GM21717 (cell line): ENCODE measurements around the gene CCNE1.

Experiments
- ATAC-seq: cut with Tn5 transposase; IDR thresholded peaks from one replicate; pipeline ENCODE4 v1.9.1; 2021; ENCODE audit warnings: mild to moderate bottlenecking, moderate library complexity; ENCODE audit not compliant: unreplicated experiment

The CCNE1 gene

DNA sequence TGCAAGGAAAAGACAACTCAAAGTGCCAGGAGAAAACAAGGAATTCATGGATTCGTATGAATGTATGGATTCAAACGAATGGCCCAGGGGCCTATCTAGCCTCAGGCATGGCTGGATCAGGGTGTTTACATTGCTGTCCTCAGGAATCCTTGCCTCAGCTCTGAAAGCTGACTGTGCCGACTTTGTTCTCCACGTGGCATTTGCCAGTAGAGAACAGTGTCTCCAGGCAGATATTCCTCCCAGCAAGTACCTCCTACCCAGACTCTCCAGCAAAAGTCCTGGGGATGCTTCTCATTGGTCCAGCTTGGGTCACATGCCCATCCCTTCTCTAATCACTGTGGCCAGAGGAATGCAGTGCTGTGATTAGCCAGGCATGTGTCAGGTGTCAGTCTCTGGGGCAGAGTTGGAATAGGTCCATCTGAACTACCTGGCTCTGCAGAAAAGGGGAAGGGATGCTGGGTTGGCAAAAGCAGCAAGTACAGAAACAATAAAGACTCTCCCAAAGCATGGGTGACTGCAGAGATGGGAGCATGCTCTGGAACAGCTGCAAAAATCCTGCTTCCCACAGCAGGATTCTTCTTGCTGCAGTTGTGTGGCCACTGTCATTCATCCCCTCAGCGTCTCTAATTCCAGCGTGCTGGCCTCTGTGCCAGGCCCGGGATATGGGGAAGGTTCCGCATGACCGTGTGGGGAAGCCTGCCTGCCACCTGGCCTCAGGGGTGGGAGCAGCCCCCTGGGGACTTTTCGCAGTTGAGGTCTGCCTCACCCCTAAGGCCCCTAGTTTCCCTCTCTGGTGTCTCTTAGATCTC, 30.0 kb downstream of the CCNE1 start:
- ATAC-seq = no peak

DNA sequence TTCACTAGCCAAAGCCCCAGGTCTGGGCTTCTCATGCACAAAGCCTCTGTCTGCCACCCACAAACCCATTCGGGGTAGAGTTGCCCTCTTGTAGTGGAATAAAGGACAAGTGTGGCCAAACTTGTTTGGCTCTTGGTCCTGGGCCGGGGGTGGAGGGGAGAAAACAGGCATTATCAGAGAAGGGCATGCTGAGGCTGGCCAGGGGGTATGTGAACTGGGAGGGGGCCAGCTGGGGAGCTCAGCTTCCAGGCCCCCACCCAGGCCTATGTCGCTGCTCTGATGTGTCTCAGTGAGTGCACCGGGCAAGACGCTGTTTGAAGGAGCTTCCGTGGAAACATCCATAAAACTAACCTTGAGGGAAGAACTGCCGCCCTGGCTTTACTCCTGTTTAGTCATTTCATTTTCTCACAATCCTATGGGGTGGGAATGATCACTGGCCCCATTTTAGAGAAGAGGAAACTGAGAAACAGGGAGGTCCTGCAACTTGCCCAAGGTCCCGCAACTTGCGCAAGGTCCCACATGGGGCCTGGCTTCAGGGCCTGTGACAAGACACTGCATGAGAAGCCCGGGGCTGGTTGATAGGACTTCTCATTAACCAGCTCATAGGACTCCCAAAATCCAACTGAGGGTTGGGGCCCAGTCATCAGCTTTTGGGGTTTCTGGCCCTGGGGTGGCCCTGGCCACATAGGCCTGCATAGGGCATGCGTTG, 30.8 kb downstream of the CCNE1 start:
- no peak for ATAC-seq

DNA sequence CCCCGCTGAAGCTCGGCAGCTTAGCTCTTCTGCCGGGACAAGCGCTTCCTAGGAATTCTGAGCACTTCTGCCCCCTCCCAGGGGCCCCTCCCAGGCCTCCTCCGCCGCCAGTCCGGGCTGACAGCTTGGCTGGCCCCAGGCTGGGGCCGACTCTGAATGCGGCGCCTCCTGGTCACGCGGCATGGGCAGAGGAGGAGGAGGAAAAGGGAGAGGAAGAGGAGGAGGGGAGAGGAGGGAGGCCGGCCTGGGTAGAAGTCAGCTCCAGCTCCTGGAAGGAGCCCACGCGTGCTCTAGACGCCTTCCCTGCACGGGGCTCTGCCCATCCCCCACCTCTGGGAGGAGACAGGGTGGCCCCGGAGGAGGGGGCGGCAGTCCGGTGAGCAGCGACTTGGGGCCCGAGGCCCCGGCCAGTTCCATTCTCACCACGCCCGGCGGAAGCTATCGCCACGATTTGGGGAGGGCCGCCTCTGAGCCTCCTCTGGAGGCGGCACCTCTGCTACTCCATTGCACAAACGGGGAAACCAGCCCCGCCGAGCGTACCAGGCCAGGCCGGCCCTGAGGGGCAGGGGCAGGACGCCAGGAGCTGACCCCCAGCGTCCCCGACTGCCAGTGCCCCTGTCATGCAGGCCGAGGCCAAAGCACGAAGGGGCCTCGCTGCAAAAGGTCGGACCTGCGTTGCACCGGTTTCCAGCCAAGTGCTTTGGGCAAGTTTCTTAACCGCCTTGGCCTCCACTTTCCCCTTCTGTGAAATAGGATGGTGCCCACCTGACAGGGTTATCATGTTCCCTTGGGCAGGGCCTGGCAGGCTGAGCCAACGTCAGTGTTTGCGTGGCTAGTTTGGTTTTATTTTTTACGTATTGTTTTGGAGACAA, 31.6 kb downstream of the CCNE1 start:
- ATAC-seq = no peak

DNA sequence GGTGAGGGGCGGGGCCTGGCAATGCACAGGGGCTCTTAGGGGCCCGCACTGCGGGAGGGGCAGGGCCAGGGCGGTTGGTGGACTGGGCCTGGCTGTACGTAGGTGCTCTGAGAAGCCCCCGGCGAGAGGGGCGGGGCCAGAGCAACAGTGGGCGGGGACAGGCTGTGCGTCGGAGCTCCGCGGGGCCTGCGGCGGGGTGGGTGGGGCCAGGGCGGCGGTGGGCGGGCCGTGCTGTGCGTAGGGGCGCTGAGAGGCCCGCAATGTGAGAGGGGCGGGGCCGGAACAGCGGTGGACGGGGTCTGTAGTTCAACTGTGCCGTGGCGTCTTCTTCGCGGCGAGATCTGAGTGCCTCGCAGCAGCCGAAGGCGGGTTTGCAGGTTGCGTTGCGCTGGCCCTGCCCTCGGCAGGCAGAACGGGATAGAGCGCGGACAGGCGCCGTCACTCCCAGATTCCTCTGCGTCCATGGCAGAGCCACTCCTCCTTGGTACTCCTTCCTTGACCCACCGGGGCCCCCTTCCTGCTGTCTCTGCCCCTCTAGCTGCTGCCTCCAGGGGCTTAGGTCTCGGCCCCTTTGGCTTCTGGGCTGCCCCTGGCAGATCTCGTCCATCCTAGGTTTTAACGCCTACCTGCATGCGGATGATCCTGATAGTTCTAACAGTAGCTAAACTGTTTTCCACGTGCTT, 33.2 kb downstream of the CCNE1 start:
- peak; percentile 59 for ATAC-seq

DNA sequence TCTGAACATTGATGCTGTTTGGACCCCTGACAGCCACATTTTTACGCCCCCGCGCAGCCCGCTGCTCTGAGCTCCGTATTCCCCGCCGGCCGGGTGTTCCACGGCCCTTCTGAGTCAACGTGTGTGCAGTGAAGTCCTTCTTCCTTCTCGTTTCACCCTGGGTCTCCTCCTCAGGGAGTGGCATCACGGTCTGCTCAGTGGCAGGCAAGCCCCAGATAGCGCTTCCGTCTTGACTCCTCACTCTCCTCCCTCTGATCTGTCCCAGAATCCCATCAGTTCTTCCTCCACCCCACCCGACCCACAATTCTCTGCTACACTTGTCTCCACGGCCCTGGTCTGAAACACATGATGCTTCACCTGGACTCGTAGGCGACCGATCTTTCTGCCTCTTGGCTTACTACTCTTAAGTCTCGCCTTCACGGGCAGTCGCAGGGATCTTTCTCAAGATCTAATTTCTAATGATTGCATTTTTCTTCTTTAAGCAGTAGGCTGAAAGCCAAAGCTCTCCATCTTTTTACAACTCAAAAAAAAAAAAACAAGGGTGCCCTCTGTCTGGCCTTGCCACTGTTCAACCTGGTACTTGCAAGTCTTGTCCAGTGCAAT, 33.9 kb downstream of the CCNE1 start:
- ATAC-seq = peak; percentile 1

DNA sequence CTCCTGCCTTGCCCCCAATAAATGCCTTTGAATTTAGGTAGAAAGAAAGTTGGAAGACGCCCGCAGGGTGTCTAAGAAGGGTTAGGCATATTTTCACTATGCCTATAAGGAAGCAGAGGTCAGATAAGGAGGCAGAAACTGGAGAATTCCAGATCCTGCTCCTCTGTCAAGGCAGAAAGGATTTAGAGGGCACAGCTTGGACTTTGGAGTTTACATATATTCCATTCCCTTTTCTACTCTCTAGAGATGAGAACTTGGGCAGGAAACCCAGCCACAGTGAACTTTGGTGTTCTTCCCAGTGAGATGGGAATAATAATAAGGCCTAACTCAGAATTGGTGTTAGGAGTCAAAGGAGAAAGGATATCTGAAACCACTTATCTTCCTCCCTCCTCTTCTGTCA, 37.4 kb downstream of the CCNE1 start:
- no peak for ATAC-seq

DNA sequence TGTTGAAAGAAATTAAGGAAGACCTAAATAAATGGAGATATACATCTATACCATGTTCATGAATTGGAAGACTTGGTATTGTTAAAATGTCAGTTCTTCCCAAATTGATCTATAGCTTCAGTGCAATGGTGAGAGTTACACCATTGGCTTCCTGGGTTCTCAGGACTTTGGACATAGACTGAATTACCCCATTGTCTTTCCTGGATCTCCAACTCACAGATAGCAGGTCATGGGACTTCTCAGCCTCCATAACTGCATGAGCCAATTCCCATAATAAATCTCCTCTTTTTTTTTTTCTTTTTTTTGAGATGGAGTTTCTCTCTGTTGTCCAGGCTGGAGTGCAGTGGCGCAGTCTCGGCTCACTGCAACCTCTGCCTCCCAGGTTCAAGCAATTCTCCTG, 38.7 kb downstream of the CCNE1 start:
- ATAC-seq = no peak

DNA sequence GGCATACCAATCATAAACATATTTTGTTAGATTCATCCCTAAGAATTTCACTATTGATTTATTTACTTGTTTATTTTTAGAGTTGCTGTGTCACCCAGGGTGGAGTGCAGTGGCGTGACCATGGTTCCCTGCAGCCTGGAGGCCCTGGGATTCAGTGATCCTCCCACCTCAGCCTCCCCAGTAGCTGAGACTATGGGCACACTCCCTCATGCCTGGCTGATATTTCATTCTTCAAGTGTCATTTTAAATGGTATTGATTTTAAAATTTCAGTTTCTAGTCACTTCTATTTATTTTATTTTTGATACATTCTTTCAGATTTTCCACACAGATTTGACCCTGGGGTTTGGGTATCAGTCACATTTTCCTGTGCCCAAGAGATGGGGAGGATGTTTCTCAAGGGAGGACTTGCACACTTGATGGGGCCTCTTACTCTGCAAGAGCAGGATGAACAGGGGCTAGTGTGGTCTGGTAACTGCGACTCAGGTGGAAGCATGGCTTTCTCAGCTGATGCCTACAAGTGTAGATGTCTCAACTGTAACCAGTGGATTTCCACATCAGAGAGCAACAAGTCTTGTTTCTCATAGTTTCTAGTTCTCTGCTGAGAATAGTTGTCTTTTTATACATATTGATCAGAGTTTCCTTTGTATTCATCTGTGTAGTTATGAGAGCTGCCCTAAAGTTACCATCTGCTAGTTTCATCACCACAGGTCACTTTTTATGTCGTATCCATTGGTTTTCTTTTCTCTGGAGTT, 40.2 kb downstream of the CCNE1 start:
- peak; percentile 61 for ATAC-seq

DNA sequence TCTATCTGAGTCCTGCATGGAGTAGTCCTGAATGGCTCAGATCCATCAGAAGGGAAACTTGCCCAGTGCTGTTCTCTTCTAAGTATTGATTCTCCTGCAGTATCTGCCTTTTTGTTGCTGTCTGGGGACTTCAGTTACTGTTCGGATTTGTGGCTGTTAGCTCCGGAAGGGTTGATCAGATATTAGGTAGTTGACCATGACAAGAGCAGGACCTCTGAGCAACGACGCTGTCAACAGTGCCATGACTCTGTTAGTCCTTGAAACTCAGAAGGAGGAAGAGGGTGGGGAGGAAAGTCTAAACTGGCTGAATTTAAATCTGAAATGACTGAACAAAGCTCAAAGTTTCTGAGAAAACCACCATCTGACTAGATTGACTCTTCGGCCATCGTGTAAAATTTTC, 42.2 kb downstream of the CCNE1 start:
- ATAC-seq = no peak

DNA sequence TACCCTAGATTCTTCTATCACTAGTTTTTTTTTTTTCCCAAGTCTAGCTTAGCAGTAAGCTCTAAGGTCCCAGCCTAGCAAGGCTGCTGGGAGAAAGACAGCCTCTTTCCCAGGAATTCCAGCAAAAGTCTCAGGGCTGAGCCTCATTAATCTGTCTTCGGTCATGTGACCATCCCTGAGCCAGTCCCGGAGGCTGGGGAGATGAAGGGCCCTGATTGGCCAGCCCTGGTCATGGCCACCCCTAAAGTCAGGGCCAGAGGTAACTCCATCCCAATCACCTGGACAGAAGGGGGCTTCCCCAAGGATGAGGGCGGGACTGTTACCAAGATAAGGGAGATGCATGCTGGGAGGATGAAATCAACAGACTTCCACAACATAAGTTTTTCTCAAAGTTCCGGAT, 43.3 kb downstream of the CCNE1 start:
- ATAC-seq = no peak

DNA sequence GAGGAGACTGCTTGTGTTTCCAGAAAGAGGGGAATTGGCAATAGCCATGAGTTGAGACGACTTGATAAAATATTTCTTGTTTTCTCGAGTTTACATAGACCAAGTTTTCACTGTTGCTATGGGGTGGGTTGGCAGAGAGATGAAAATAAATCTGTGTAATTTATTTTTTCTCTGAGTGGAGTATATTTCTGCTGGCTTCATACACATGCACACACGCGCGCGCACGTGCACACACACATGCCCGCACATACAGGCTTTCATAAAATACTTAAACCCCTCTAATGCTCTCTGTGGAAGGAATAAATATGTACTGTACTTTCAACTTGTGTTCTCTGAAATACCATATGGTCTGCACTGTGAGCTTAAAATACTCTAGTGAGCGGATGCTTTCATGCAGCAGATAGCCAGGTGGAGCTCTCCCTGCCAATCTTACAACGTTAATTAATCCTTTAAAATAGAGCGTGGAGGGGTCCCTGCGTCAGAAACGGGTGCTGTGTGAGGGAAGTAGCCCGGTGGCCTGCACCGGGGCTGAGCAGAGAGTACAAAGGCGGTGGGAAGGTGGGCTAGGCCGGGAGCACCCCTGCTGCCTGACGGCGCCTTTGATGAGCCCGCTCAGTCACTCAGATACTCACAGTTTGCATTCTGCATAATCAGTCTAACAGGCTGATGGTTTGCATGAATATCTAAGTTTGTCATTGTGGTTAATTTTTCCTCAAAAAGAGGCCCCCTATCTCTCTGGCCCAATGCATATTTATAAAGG, 44.1 kb downstream of the CCNE1 start:
- no peak for ATAC-seq

DNA sequence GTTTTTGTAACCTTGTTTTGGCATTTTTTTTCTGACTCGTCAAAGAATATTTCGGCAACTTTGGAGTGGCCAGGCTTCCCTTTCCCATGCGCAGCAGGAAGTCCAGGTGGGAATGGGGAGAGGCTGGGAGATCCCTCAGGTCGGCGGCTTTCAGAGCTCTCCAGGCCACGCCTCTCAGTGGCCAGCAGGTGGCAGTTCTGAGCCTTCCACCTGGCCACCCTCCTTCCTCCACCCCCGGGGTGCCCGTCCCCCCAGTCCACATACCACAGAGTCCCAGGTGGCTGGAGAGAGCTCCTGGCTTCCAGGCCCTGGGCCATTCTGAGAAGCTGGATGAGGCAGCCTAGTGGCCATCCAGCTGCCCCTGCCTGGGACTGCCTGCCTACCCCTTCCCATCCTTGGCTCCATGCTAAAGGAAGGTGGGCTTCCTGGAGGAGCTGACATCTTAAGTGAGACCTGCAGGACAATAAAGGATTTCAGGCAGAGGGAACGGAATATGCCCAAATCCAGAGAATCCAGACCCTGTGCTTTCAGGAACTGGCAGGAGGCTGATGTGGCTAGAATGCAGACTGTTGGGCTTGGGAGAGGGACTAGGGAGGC, 46.3 kb downstream of the CCNE1 start:
- ATAC-seq = no peak

DNA sequence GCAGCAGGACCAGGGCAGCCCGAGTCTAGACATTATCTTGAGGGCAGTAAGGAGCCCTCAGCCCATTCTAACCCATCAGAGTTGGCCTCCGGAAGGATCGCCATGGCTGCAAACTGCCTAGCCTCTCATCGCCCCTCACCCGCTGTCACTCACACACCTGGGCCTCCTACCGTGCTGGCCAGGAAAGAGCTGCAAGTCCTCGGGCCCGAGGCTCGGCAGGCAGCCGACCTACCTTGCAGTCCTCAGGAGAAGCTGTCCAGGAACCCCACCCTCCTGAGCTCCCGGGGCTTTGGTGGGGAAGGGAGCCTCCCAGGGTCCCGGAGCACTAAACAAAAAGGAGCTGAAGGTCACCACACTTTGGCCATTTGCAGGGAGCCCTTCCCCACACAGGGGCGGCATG, 46.8 kb downstream of the CCNE1 start:
- no peak for ATAC-seq

DNA sequence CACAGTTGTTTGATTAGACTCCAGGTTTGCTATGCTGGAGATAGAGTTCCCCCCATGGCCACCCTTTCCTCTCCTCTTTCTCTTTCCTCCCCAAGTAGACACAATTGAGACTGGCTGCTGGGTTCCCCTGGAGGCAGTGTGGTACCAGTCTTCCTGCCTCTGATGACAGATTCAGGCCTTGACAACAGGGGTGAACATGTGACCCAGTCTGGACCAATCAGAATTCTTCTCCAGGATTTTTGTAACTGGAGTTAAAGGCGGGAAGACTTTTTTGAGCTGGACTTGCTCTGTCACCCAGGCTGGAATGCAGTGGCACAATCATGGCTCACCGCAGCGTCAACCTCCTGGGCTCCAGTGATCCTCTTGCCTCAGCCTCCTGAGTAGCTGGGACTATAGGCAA, 48.7 kb downstream of the CCNE1 start:
- ATAC-seq = no peak

DNA sequence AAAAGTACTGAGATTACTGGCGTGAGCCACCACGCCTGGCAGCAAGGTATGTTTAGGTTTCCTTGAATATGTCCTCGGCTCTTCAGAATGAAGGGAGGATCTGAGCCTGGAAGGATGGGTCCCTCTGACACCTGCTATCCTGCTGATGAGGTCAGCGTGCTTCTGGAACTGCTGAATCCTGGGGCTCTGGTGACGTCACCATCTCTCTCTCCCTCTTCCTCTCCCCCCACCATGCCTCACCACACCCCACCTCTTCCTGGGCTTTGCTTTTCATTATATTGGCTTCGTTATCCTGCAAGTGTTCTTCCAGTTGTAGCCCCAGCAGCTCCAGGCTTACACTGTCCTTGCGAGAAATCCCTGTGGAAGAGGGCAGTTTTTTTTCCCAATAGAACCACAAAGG, 49.8 kb downstream of the CCNE1 start:
- ATAC-seq = no peak

DNA sequence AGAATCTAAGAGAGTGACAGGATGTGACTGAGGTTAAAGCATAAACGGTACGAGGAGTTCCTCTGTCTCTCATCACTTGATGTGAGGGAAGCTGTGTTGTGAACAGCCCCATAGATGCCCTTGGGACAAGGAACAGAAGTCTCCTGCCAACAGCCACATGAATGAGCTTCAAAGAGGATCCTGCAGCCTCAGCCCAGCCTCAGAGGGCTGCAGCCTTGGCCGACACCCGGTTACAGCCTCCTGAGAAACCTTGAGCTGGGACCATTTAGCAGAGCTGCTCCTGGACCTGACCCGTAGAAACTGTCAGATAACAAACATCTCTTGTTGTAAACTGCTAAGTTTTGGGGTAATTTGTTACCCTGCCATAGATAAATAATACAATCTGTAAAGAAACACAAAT, 54.2 kb downstream of the CCNE1 start:
- ATAC-seq = no peak

DNA sequence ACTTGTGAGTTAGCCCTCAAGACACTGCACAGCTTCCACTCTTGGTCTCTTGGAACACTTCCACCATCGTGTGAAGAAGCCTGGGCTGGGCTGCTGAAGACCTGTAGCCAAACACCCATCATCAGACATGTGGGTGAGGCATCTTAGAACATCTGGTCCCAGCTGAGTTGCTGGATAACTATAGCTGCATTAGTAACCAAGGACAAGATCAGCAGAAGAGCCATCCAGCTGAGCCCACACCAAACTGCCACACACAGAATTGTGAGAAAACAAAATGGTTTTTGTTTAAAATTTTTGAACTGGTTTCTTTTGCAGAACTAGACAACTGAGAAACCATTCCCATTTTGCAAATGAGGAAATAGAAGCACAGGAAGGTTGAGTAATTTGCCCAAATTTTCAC, 56.2 kb downstream of the CCNE1 start:
- ATAC-seq = no peak

DNA sequence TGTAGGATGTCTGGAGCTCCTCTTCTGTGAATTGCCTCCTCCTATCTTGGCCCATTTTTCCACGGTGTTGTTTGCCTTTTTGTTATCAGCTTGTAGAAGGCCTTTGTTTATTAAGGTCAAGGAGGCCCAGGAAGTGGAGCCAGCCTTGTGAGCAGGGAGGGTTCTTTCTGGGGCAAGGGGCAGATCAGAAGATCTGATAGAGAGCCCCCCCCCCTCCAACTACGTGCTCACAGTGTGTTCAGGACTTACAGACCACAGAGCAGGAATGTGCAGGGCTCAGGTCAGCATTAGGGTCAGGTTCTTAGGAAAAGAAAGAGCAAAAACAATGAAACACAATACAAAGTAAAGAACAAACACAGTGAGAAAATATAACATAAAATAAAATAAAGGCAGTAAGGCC, 59.4 kb downstream of the CCNE1 start:
- ATAC-seq = no peak

DNA sequence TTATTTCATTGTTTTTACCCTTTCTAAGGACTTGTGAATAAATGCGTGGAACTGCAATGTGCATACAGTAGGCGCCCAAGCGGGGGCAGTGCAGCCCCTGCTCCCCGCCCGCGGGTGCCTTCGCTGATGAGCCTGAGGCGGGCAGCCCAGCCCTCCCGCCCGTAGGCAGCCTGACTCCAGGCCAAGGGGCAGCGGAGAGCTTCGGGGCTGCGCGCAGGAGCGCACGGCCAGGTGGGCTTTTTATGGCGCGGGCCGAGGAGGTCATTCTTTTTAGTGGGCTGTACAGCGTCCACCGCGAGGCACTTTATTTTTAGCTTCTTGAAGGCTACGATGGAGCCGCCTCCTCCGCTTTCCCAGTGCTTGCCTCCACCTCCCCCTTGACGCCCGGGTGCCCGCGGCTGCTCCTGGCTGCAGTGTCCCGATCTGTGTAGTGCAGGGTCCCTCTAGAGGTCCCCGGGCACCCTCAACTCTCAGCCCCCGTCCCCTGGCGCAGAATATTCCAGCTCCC, 60.5 kb downstream of the CCNE1 start:
- no peak for ATAC-seq
